Measurements from ENCODE around the gene MXRA7.

MXRA7 gene

GRCh38 chr17:76657505-76658241 is 53.1 kb downstream of the MXRA7 start:
- no peak for TF ChIP-seq CEBPB (IDR thresholded peaks at IDR 0.05)
- TF ChIP-seq TCF12 (IDR thresholded peaks at IDR 0.05; ENCODE audit: low read depth): no peak
- no peak for TF ChIP-seq CREB1 (IDR thresholded peaks at IDR 0.05; ENCODE audit: low read depth)
- TF ChIP-seq NFIC (IDR thresholded peaks at IDR 0.05): no peak
- no peak for TF ChIP-seq EGR1 (IDR thresholded peaks at IDR 0.05)
- TF ChIP-seq, protein P1, sequence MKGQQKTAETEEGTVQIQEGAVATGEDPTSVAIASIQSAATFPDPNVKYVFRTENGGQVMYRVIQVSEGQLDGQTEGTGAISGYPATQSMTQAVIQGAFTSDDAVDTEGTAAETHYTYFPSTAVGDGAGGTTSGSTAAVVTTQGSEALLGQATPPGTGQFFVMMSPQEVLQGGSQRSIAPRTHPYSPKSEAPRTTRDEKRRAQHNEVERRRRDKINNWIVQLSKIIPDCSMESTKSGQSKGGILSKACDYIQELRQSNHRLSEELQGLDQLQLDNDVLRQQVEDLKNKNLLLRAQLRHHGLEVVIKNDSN (IDR thresholded peaks at IDR 0.05): no peak
- TF ChIP-seq EP300 (IDR thresholded peaks at IDR 0.05; ENCODE audit: borderline replicate concordance): no peak
- no peak for TF ChIP-seq ZBTB7A (IDR thresholded peaks at IDR 0.05; ENCODE audit: low read depth)
- no peak for TF ChIP-seq RAD21 (IDR thresholded peaks at IDR 0.05; ENCODE audit: low read depth)
- TF ChIP-seq, protein P2, sequence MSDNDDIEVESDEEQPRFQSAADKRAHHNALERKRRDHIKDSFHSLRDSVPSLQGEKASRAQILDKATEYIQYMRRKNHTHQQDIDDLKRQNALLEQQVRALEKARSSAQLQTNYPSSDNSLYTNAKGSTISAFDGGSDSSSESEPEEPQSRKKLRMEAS (IDR thresholded peaks at IDR 0.05): no peak
- TF ChIP-seq, protein P3, sequence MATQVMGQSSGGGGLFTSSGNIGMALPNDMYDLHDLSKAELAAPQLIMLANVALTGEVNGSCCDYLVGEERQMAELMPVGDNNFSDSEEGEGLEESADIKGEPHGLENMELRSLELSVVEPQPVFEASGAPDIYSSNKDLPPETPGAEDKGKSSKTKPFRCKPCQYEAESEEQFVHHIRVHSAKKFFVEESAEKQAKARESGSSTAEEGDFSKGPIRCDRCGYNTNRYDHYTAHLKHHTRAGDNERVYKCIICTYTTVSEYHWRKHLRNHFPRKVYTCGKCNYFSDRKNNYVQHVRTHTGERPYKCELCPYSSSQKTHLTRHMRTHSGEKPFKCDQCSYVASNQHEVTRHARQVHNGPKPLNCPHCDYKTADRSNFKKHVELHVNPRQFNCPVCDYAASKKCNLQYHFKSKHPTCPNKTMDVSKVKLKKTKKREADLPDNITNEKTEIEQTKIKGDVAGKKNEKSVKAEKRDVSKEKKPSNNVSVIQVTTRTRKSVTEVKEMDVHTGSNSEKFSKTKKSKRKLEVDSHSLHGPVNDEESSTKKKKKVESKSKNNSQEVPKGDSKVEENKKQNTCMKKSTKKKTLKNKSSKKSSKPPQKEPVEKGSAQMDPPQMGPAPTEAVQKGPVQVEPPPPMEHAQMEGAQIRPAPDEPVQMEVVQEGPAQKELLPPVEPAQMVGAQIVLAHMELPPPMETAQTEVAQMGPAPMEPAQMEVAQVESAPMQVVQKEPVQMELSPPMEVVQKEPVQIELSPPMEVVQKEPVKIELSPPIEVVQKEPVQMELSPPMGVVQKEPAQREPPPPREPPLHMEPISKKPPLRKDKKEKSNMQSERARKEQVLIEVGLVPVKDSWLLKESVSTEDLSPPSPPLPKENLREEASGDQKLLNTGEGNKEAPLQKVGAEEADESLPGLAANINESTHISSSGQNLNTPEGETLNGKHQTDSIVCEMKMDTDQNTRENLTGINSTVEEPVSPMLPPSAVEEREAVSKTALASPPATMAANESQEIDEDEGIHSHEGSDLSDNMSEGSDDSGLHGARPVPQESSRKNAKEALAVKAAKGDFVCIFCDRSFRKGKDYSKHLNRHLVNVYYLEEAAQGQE (IDR thresholded peaks at IDR 0.05; ENCODE audit: low read depth): no peak
- TF ChIP-seq YY1 (IDR thresholded peaks at IDR 0.05; ENCODE audit: low read depth): no peak
- no peak for TF ChIP-seq FOXM1 (IDR thresholded peaks at IDR 0.05; ENCODE audit: borderline replicate concordance, low read depth)
- no peak for TF ChIP-seq TEAD4 (IDR thresholded peaks at IDR 0.05)
- no peak for TF ChIP-seq TAF1 (IDR thresholded peaks at IDR 0.05; ENCODE audit: low read depth)

DNA sequence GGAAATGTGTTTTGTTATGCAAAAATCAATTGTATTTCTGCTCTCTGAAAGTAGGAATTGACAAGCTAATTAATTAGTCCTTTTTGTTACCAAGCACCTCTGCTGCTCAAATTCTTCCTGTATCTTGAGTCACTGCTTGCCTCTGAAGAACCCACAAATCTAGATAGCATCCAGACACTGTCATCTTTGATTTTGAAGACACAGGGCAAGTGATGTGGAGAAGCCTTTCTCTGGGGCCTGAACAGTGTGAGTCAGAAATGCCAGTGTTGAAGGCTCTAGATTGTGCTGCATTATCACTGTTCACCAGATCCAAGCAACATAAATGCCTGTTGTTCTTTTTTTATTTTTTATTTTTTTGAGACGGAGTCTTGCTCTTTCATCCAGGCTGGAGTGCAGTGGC is 56.4 kb downstream of the MXRA7 start:
- TF ChIP-seq EGR1 (IDR thresholded peaks at IDR 0.05): no peak
- TF ChIP-seq YY1 (IDR thresholded peaks at IDR 0.05; ENCODE audit: low read depth): no peak
- no peak for TF ChIP-seq FOXM1 (IDR thresholded peaks at IDR 0.05; ENCODE audit: borderline replicate concordance, low read depth)
- TF ChIP-seq TCF12 (IDR thresholded peaks at IDR 0.05; ENCODE audit: low read depth): no peak
- no peak for TF ChIP-seq TEAD4 (IDR thresholded peaks at IDR 0.05)

DNA sequence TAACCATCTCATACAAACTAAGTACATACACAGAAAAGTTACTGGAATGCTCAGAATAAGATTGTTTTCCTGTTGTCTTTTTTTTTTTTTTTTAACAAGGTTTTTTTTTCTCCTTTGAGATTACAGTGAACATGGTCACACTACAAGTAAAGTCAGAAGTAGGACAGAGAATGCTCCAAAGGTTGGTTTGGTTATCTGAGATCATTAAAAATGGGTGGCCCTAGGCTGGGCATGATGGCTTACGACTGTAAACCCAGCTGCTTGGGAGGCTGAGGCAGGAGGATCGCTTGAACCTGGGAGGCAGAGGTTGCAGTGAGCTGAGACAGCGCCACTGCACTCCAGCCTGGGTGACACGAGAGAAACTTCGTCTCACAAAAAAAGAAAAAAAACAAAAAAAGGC is 60.3 kb downstream of the MXRA7 start:
- TF ChIP-seq RAD21 (IDR thresholded peaks at IDR 0.05; ENCODE audit: low read depth) (no peak), ZBTB7A (IDR thresholded peaks at IDR 0.05; ENCODE audit: low read depth) (no peak), EP300 (IDR thresholded peaks at IDR 0.05; ENCODE audit: borderline replicate concordance) (no peak), NFIC (IDR thresholded peaks at IDR 0.05) (no peak), TAF1 (IDR thresholded peaks at IDR 0.05; ENCODE audit: low read depth) (no peak), EGR1 (IDR thresholded peaks at IDR 0.05) (no peak), FOXM1 (IDR thresholded peaks at IDR 0.05; ENCODE audit: borderline replicate concordance, low read depth) (no peak), YY1 (IDR thresholded peaks at IDR 0.05; ENCODE audit: low read depth) (no peak), TCF12 (IDR thresholded peaks at IDR 0.05; ENCODE audit: low read depth) (no peak)
- TF ChIP-seq, protein P1 (IDR thresholded peaks at IDR 0.05): no peak
- TF ChIP-seq, protein P3 (IDR thresholded peaks at IDR 0.05; ENCODE audit: low read depth): no peak
- TF ChIP-seq, protein P2 (IDR thresholded peaks at IDR 0.05): no peak

- TF ChIP-seq, protein P3 (IDR thresholded peaks at IDR 0.05; ENCODE audit: low read depth): no peak
- TF ChIP-seq EGR1 (IDR thresholded peaks at IDR 0.05) (no peak), CEBPB (IDR thresholded peaks at IDR 0.05) (no peak), FOXM1 (IDR thresholded peaks at IDR 0.05; ENCODE audit: borderline replicate concordance, low read depth) (no peak), RAD21 (IDR thresholded peaks at IDR 0.05; ENCODE audit: low read depth) (no peak), ZBTB7A (IDR thresholded peaks at IDR 0.05; ENCODE audit: low read depth) (no peak), CREB1 (IDR thresholded peaks at IDR 0.05; ENCODE audit: low read depth) (no peak), TEAD4 (IDR thresholded peaks at IDR 0.05) (no peak), NFIC (IDR thresholded peaks at IDR 0.05) (no peak), TAF1 (IDR thresholded peaks at IDR 0.05; ENCODE audit: low read depth) (no peak), TCF12 (IDR thresholded peaks at IDR 0.05; ENCODE audit: low read depth) (no peak)
- TF ChIP-seq, protein P1 (IDR thresholded peaks at IDR 0.05): no peak
Measured at GRCh38 chr17:76646712-76647111, 64.1 kb downstream of the MXRA7 start.

All from Ishikawa (cell line).